Neuronal stem cell (in vitro differentiated cells): Measurements from ENCODE around the gene GOT1.

Experiments
- DNase-seq: peaks from one replicate; pipeline ENCODE4 v3.0.0-alpha.2; 2013; ENCODE audit warnings: low spot score
- H2AFZ ChIP-seq: one replicate; pipeline ENCODE4 v1.6.1; 2013; ENCODE audit warnings: mild to moderate bottlenecking, low read length, inconsistent platforms
- H2AK5ac ChIP-seq: 2 replicates; pipeline ENCODE4 v1.6.1; 2013; ENCODE audit warnings: low read depth, mild to moderate bottlenecking, inconsistent platforms, low read length, moderate library complexity, mixed read lengths
- H2BK120ac ChIP-seq: 2 replicates; pipeline ENCODE4 v1.6.1; 2013; ENCODE audit warnings: low read depth, mild to moderate bottlenecking, inconsistent platforms, low read length, moderate library complexity, mixed read lengths
- H2BK12ac ChIP-seq: one replicate; pipeline ENCODE4 v1.6.1; 2013; ENCODE audit warnings: low read length, inconsistent platforms
- H2BK15ac ChIP-seq: 2 replicates; pipeline ENCODE4 v1.6.1; 2013; ENCODE audit warnings: mild to moderate bottlenecking, low read length, inconsistent platforms, mixed read lengths
- H2BK5ac ChIP-seq: one replicate; pipeline ENCODE4 v1.6.1; 2013; ENCODE audit warnings: inconsistent platforms, mild to moderate bottlenecking, low read length, moderate library complexity
- H3K14ac ChIP-seq: one replicate; pipeline ENCODE4 v1.6.1; 2013; ENCODE audit warnings: low read length, inconsistent platforms
- H3K18ac ChIP-seq: 2 replicates; pipeline ENCODE4 v1.6.1; 2013; ENCODE audit warnings: low read length, inconsistent platforms
- H3K23ac ChIP-seq: 2 replicates; pipeline ENCODE4 v1.6.1; 2013; ENCODE audit warnings: low read depth, mild to moderate bottlenecking, mixed read lengths, low read length, inconsistent platforms; ENCODE audit not compliant: poor library complexity
- H3K27ac ChIP-seq: replicated peaks from 3 replicates; pipeline ENCODE4 v1.5.1; 2013; ENCODE audit warnings: low read length, inconsistent platforms
- H3K27me3 ChIP-seq, 3 experiments: 2 replicates each; pipeline ENCODE4 v1.6.1; 2013; ENCODE audit warnings: low read length in 3 of 3, mild to moderate bottlenecking in 2 of 3, inconsistent platforms in 1 of 3, low read depth in 1 of 3, mixed read lengths in 1 of 3, moderate library complexity in 1 of 3; ENCODE audit not compliant: control insufficient read depth in 3 of 3, insufficient read depth in 3 of 3
- H3K36me3 ChIP-seq, 2 donors: replicated peaks in 1 of 2; 2 replicates each; pipeline ENCODE4 v1.6.1; 2013; ENCODE audit warnings: low read length in 2 of 2; ENCODE audit not compliant: control insufficient read depth in 2 of 2, insufficient read depth in 2 of 2
- H3K4ac ChIP-seq: 2 replicates; pipeline ENCODE4 v1.6.1; 2013; ENCODE audit warnings: inconsistent platforms, mild to moderate bottlenecking, low read length, moderate library complexity
- H3K4me1 ChIP-seq, 2 donors: 1 replicate in 1 of 2; 2 replicates in 1 of 2; pipeline ENCODE4 v1.6.1; 2013; ENCODE audit warnings: low read length in 2 of 2, low read depth in 1 of 2; ENCODE audit not compliant: control insufficient read depth in 2 of 2, insufficient read depth in 1 of 2
- H3K4me2 ChIP-seq: one replicate; pipeline ENCODE4 v1.6.1; 2013; ENCODE audit warnings: mild to moderate bottlenecking, low read length, inconsistent platforms; ENCODE audit not compliant: insufficient read depth, poor library complexity, severe bottlenecking
- H3K4me3 ChIP-seq, 2 donors: 2 replicates each; pipeline ENCODE4 v1.5.1; 2013; ENCODE audit warnings: low read length in 2 of 2, mild to moderate bottlenecking in 2 of 2, inconsistent platforms in 1 of 2, moderate library complexity in 1 of 2
- H3K79me1 ChIP-seq: one replicate; pipeline ENCODE4 v1.6.1; 2013; ENCODE audit warnings: low read depth, mild to moderate bottlenecking, inconsistent platforms, low read length, moderate library complexity
- H3K9ac ChIP-seq: one replicate; pipeline ENCODE4 v1.6.1; 2013; ENCODE audit warnings: mild to moderate bottlenecking, low read depth, low read length, inconsistent platforms; ENCODE audit not compliant: poor library complexity
- H3K9me3 ChIP-seq, 2 donors: replicated peaks in 1 of 2; 2 replicates each; pipeline versions ENCODE3 to v1.6.1; 2013; ENCODE audit warnings: low read length in 2 of 2, mild to moderate bottlenecking in 2 of 2, inconsistent platforms in 1 of 2, low read depth in 1 of 2, mixed read lengths in 1 of 2, moderate library complexity in 1 of 2; ENCODE audit not compliant: control insufficient read depth in 2 of 2, insufficient read depth in 1 of 2
- H4K8ac ChIP-seq: one replicate; pipeline ENCODE4 v1.6.1; 2013; ENCODE audit warnings: low read depth, mild to moderate bottlenecking, inconsistent platforms, low read length, moderate library complexity
- H4K91ac ChIP-seq: one replicate; pipeline ENCODE4 v1.6.1; 2013; ENCODE audit warnings: low read length, low read depth, mild to moderate bottlenecking, inconsistent platforms; ENCODE audit not compliant: poor library complexity
- WGBS, 2 donors: extraction: QIAGEN DNeasy Blood & Tissue Kit; methylation state at CpG; one replicate each; pipeline ENCODE4 v1.1.7; 2013; ENCODE audit warnings: missing lambda C conversion rate in 2 of 2, mixed read lengths in 1 of 2; ENCODE audit not compliant: insufficient read length in 2 of 2, insufficient replicate concordance in 1 of 2; ENCODE audit errors: extremely low coverage in 2 of 2; 5-methylcytosine and 5-hydroxymethylcytosine counted together

GOT1 gene

DNA sequence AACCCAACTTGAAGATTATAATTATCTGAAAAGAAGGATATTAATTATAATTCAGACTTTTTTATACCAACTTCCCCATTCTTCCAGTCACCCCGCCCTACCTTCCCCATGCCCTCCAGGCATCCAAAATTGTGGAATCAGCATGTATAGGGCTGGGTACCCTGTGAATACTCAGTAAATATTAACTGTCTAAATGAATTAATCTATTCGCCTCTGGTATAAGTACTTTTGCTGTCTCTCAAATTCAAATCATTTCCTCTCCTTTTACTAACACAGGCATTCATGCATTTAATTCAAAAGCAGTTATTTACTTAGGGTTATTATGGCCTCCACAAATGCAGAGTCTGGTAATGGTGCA lies 26.5 kb upstream of the GOT1 start:
- H2BK120ac ChIP-seq = no peak overlapping the region
- no peaks in the 10 kb centered on the region for H3K36me3 ChIP-seq

DNA sequence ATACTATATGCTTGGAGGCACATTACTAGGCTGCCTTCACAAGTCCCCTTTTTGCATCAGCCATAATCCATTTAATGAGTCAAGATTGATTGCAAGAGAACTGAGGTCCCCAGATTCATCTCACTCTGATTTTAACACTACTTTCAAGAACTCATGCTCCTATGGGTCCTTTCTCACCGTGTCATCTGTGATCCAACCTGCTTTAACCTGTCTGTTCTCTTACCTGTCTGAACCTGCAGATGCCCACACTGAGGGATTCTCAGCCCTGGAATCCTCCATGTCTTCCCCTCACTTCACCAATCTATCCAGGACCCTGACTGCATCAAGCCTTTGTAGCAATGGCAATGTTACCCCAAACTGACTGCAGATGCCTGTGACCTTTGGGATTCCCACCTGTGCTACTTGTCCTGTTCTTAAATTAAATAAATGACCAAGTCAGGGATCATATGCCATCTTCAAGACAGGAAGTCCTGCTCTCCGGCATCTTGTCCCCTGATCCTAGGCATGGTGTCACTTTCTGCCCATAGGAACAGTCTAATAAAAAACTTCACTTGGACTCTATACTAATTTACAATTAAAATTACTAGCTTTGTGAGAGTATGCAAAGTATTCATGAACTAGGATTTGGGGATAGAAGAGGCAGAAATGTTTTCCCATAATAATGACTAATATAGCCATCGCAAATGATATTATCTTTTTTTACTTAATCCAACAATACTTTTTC lies 25.9 kb upstream of the GOT1 start:
- no CpG with 5 or more reads among the region's 3 CpGs for WGBS, 2 donors
- Histone ChIP-seq H3K9ac (no peak overlapping the region), H3K27ac (no peak overlapping the region), H3K4me3 (no peak overlapping the region), H2BK5ac (no peak overlapping the region), H2BK120ac (no peak overlapping the region), H2AK5ac (no peak overlapping the region), H3K4me2 (no peak overlapping the region), H3K36me3 (no peaks in the 10 kb centered on the region), H3K4me1 (peaks cover 0 to 8% of the 10 kb centered on the region in 2 donors), H3K79me1 (no peaks in the 10 kb centered on the region), H3K4ac (no peak overlapping the region), H3K14ac (no peak overlapping the region), H3K27me3 (peaks cover 0 to 47% (median 0%) of the 10 kb centered on the region in 3 experiments), H4K91ac (no peak overlapping the region), H3K9me3 (no peaks in the 10 kb centered on the region), H3K18ac (no peak overlapping the region), H3K23ac (no peak overlapping the region), H2BK12ac (no peak overlapping the region), H2AFZ (no peak overlapping the region), H4K8ac (no peak overlapping the region), H2BK15ac (no peak overlapping the region)
- no peak for DNase-seq

More for the DNA sequence above, 26.5 kb upstream of the GOT1 start:
- Histone ChIP-seq H3K4me2 (no peak overlapping the region), H2BK15ac (no peak overlapping the region), H3K4me3 (no peak overlapping the region), H2AFZ (no peak overlapping the region), H3K18ac (no peak overlapping the region), H3K14ac (no peak overlapping the region), H3K4me1 (peaks cover 0 to 5% of the 10 kb centered on the region in 2 donors), H3K9me3 (no peaks in the 10 kb centered on the region), H3K9ac (no peak overlapping the region), H4K91ac (no peak overlapping the region), H2BK12ac (no peak overlapping the region), H3K79me1 (no peaks in the 10 kb centered on the region), H3K23ac (no peak overlapping the region), H3K4ac (no peak overlapping the region), H2AK5ac (no peak overlapping the region), H2BK5ac (no peak overlapping the region), H3K27ac (no peak overlapping the region), H4K8ac (no peak overlapping the region), H3K27me3 (peaks cover 0 to 41% (median 0%) of the 10 kb centered on the region in 3 experiments)
- no peak for DNase-seq
- WGBS, 2 donors = no CpG with 5 or more reads among the region's 2 CpGs

DNA sequence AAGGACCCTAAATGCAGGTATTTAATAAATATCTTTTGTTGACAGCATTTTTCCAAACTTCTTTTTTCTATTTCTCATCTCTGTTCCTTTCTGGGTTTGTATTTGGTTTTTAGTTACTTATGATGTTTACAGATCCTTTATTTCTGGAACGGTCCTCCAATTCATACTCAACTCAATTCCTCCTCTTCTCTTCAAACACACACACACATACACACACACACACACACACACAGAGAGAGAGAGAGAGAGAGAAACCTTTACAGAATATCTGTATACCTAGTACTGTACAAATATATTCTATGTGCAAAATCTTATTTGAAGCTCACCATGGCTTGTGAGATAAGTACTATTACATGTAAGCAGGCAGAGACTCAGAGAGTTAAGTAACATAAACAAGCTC lies 21.6 kb upstream of the GOT1 start:
- H2BK12ac ChIP-seq = no peak overlapping the region
- H3K23ac ChIP-seq = no peak overlapping the region
- H3K18ac ChIP-seq = no peak overlapping the region
- no peak overlapping the region for H3K4me3 ChIP-seq
- no peak overlapping the region for H3K4ac ChIP-seq
- no peak overlapping the region for H2AK5ac ChIP-seq
- no peak overlapping the region for H3K9ac ChIP-seq
- H3K27me3 ChIP-seq = peaks cover 0 to 79% (median 2%) of the 10 kb centered on the region in 3 experiments
- no peaks in the 10 kb centered on the region for H3K79me1 ChIP-seq
- no peak overlapping the region for H4K8ac ChIP-seq
- no peaks in the 10 kb centered on the region for H3K36me3 ChIP-seq
- no peak overlapping the region for H4K91ac ChIP-seq
- H3K4me1 ChIP-seq = peaks cover 0 to 12% of the 10 kb centered on the region in 2 donors
- H3K4me2 ChIP-seq = no peak overlapping the region
- no peak overlapping the region for H2BK15ac ChIP-seq
- DNase-seq = no peak
- no peak overlapping the region for H2AFZ ChIP-seq
- WGBS, 2 donors = no CpG with 5 or more reads among the region's 1 CpG
- H3K9me3 ChIP-seq = no peaks in the 10 kb centered on the region
- H2BK120ac ChIP-seq = no peak overlapping the region
- no peak overlapping the region for H2BK5ac ChIP-seq
- no peak overlapping the region for H3K27ac ChIP-seq
- H3K14ac ChIP-seq = no peak overlapping the region

DNA sequence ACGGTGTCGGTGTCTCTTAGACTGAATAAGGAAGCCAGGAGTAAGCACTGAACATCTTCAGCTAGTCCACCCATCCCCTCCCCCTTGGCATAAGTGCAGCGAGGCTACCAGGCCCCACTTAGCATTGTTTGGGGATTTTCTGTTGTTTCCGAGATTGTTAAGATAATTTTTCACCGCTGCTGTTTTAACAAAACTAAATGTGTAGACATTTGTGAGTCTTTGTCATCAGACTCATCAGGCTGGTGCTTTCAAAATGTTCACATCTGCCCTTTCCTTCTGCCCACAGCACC lies 21.0 kb upstream of the GOT1 start:
- H3K4ac ChIP-seq = no peak overlapping the region
- H3K4me1 ChIP-seq = peaks cover 0 to 12% of the 10 kb centered on the region in 2 donors
- H3K27me3 ChIP-seq = peaks cover 0 to 84% (median 2%) of the 10 kb centered on the region in 3 experiments
- no CpG with 5 or more reads among the region's 5 CpGs for WGBS, 2 donors
- H3K4me3 ChIP-seq = no peak overlapping the region
- no peak overlapping the region for H2BK12ac ChIP-seq
- no peak overlapping the region for H3K27ac ChIP-seq
- H3K23ac ChIP-seq = no peak overlapping the region
- no peak overlapping the region for H2BK5ac ChIP-seq
- no peak overlapping the region for H4K91ac ChIP-seq
- no peak overlapping the region for H4K8ac ChIP-seq
- H3K4me2 ChIP-seq = no peak overlapping the region
- H3K36me3 ChIP-seq = no peaks in the 10 kb centered on the region
- H2BK120ac ChIP-seq = no peak overlapping the region
- no peak overlapping the region for H2AK5ac ChIP-seq
- DNase-seq = no peak
- no peaks in the 10 kb centered on the region for H3K9me3 ChIP-seq
- H3K18ac ChIP-seq = no peak overlapping the region
- H3K9ac ChIP-seq = no peak overlapping the region
- no peak overlapping the region for H3K14ac ChIP-seq
- H2BK15ac ChIP-seq = no peak overlapping the region
- H3K79me1 ChIP-seq = no peaks in the 10 kb centered on the region
- no peak overlapping the region for H2AFZ ChIP-seq
